A172 (cell line): ENCODE measurements around the gene ZNF658. TPM values are rescaled to one million over a fixed set of nuclear protein-coding genes. Genes with fewer than 3 reads are reported as not detected.
"Not testable (repeated sequence)": the region's sequence is repeated elsewhere in the genome, so short reads cannot be mapped to it uniquely, and the experiment has no call there.

Source experiments
- DNase-seq: peaks from one replicate; pipeline ENCODE4 v3.0.0-alpha.2; 2015; ENCODE audit warnings: low spot score
- total RNA-seq: library from RNA; depleted of rRNA; stranded (reverse); fragments of >200 nt; shearing (Covaris generic); gene quantifications from 2 replicates; pipeline ENCODE4 v1.2.3, GENCODE V29; 2014; rRNA removed

Gene ZNF658
- total RNA-seq: 4.9 and 6.3 TPM in 2 replicates

- DNase-seq: peak; percentile 86
Observed at GRCh38 chr9:66900490-66901131, at the start of gene ZNF658. ZNF658 (plus strand) TSS chr9:66900725; CDS start chr9:66903562, 2,837 bp downstream.

GRCh38 chr9:66861732-66862131, 38.8 kb upstream of the ZNF658 start:
- not testable (repeated sequence) for DNase-seq

- not testable (repeated sequence) for DNase-seq
Observed at GRCh38 chr9:66868660-66869059, 31.9 kb upstream of the ZNF658 start.

GRCh38 chr9:66880605-66881004, 19.9 kb upstream of the ZNF658 start:
- not testable (repeated sequence) for DNase-seq

GRCh38 chr9:66881847-66882246, 18.7 kb upstream of the ZNF658 start:
- not testable (repeated sequence) for DNase-seq

- DNase-seq: not testable (repeated sequence)
Observed at GRCh38 chr9:66890334-66890733, 10.2 kb upstream of the ZNF658 start.

GRCh38 chr9:66901141-66901540, 616 bp downstream of the ZNF658 start:
- DNase-seq: not testable (repeated sequence)

GRCh38 chr9:66909560-66909959, 9.0 kb downstream of the ZNF658 start:
- DNase-seq: not testable (repeated sequence)

GRCh38 chr9:66920072-66920471, 19.5 kb downstream of the ZNF658 start:
- DNase-seq: not testable (repeated sequence)

GRCh38 chr9:66936194-66936870, 35.8 kb downstream of the ZNF658 start:
- not testable (repeated sequence) for DNase-seq

- DNase-seq: not testable (repeated sequence)
Observed at GRCh38 chr9:66937662-66938061, 37.1 kb downstream of the ZNF658 start.

GRCh38 chr9:66938322-66938721, 37.8 kb downstream of the ZNF658 start:
- DNase-seq: not testable (repeated sequence)

- DNase-seq: not testable (repeated sequence)
Observed at GRCh38 chr9:66939878-66940830, 39.6 kb downstream of the ZNF658 start.

- DNase-seq: not testable (repeated sequence)
Observed at GRCh38 chr9:66942400-66943155, 42.1 kb downstream of the ZNF658 start.

- peak; percentile 38 for DNase-seq
Observed at GRCh38 chr9:66952576-66952975, 52.1 kb downstream of the ZNF658 start.

Other genes starting within 250 kb of the ZNF658 start
- gene SPATA31A3, start 91.8 kb downstream of the ZNF658 start, total RNA-seq: not detected in 2 replicates